Tibial nerve (tissue), 3 donors: ENCODE measurements around the gene EP400.

ENCODE experiments used
- POLR2A ChIP-seq, 2 donors: fragments of 450-650 bp; IDR thresholded peaks; one replicate each; pipeline ENCODE4 v1.6.1; 2017; ENCODE audit warnings: antibody characterized with exemption in 2 of 2, mild to moderate bottlenecking in 2 of 2, moderate library complexity in 2 of 2
- TF ChIP-seq, protein P1 (sequence below), 5 experiments: fragments of 200-600 bp in 3 of 5; fragments of 450-650 bp in 2 of 5; sonication (generic) in 3 of 5; IDR thresholded peaks; one replicate each; pipeline ENCODE4 v1.5.1; 2016 to 2019; ENCODE audit warnings: antibody characterized with exemption in 5 of 5, mild to moderate bottlenecking in 3 of 5, moderate library complexity in 2 of 5

DNA sequence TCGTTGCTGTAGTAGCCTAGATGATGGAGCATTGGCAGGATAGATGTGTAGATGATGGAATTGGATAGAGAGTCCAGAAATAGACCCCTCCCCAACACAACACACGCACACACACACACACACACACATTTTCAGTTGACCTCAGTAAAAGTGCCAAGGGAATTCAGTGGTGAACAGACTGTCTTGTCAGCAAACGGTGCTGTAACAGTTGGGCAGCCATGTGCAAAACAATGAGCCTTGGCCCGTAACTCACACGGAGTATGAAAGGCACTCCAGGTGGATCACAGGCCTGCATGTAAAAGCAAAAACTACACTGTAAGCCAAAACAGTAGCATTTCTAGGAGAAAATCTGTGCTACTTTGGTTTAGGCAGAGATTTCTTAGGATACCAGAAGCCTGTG is 106.6 kb downstream of the EP400 start:
- TF ChIP-seq, protein P1, sequence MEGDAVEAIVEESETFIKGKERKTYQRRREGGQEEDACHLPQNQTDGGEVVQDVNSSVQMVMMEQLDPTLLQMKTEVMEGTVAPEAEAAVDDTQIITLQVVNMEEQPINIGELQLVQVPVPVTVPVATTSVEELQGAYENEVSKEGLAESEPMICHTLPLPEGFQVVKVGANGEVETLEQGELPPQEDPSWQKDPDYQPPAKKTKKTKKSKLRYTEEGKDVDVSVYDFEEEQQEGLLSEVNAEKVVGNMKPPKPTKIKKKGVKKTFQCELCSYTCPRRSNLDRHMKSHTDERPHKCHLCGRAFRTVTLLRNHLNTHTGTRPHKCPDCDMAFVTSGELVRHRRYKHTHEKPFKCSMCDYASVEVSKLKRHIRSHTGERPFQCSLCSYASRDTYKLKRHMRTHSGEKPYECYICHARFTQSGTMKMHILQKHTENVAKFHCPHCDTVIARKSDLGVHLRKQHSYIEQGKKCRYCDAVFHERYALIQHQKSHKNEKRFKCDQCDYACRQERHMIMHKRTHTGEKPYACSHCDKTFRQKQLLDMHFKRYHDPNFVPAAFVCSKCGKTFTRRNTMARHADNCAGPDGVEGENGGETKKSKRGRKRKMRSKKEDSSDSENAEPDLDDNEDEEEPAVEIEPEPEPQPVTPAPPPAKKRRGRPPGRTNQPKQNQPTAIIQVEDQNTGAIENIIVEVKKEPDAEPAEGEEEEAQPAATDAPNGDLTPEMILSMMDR (IDR thresholded peaks at IDR 0.05): no peak
- TF ChIP-seq POLR2A (IDR thresholded peaks at IDR 0.05): no peak
